NCI-H1436 treated with DMSO at 0.1 percent for 48 hours (cell line): ENCODE data around the gene SDS.
"Not testable (repeated sequence)": the region's sequence is repeated elsewhere in the genome, so short reads cannot be mapped to it uniquely, and the experiment has no call there.

Experiments used
- DNase-seq: peaks from one replicate; lab custom pipeline; 2025; lab: John Stamatoyannopoulos, UW

The SDS gene

DNA sequence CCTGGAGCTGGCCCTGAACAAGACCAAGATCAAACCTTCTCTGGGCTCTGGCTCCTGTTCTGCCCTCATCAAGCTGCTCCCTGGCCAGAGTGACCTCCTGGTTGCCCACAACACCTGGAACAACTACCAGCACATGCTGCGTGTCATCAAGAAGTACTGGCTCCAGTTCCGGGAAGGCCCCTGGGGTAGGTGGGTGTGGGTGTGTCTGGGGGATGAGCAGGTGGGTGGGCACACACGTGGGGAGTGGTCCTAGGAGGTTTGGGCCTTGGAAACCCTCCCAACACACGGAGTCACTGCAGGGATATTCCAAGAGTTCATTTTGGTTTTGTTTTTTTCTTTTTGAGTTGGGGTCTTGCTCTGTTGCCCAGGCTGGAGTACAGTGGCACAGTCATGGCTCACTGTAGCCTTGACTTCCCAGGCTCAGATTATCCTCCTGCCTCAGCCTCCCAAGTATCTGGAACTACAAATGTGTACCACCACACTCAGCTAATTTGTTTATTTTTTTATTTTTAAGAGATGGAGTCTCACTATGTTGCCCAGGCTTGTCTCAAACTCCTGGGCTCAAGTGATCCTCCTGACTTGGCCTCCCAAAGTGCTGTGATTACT is 28.8 kb downstream of the SDS start:
- DNase-seq = no peak

DNA sequence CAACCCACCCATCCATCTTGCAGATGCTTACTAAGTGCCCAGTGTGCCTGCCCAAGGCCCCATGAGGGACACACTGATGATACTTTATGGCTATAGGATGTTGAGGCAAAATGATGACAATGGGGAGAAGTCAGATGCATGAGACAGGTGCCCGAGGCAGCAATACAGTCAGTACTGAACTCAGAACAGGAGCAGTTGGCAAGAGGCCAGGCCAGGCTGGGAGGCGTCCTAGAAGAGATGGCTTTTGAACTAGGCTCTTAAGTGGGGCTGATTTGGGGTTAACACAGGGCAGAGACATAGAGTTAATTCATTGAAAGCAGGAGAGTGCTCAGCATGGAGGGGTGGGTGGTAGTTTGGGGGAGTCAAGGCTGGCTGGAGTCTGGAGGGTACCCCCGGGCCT is 29.7 kb downstream of the SDS start:
- no peak for DNase-seq

DNA sequence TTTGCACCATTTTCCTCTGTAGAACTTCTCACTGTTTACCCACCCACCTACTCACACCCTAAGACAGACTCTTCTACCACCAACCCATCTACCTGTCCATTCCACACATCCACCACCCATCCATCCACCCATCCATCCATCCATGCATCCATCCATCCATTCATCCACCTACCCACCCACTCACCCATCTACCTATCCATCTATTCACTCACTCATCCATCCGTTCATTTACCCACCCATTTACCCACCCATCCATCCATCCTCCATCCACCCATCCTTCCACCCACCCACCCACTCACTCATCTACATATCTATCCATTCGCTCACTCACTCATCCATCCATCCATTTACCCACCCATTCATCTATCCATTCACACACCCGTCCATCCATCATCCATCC is 30.2 kb downstream of the SDS start:
- DNase-seq = no peak

DNA sequence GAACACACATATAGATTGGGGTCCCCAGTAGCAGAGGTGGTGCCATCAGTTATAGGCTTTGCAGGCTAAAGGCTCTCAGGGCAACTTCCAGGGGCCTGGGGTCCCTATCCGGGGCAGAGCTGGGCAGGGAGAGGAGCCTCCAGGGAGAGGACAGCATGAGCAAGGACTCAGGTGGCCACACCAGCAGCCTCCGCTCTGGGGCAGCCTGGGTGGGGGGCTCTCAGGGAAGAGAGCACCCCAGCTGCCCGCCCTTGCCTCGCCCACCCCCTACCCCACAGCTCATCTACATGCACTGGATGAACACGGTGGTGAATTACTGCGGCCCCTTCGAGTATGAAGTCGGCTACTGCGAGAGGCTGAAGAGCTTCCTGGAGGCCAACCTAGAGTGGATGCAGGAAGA is 31.3 kb downstream of the SDS start:
- DNase-seq = no peak

DNA sequence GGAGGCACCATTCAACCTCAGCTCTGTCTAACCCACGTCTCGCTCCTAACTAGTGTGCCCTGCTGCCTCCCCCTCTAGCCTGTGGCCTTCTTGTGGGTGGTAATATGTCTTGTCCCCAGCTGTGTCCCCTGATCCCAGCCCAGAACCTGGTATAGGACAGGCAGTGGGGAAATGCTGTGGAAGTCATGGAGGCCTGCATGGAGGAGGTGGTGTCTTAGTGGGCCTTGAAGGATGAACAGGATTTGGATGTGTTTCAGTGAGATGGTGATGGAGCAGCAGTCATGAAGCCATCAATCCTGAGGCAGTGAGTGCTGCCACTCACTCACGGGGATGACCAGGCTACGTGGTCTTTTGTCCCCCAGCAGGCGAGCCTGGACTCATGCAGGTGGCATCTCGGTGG is 31.9 kb downstream of the SDS start:
- no peak for DNase-seq

DNA sequence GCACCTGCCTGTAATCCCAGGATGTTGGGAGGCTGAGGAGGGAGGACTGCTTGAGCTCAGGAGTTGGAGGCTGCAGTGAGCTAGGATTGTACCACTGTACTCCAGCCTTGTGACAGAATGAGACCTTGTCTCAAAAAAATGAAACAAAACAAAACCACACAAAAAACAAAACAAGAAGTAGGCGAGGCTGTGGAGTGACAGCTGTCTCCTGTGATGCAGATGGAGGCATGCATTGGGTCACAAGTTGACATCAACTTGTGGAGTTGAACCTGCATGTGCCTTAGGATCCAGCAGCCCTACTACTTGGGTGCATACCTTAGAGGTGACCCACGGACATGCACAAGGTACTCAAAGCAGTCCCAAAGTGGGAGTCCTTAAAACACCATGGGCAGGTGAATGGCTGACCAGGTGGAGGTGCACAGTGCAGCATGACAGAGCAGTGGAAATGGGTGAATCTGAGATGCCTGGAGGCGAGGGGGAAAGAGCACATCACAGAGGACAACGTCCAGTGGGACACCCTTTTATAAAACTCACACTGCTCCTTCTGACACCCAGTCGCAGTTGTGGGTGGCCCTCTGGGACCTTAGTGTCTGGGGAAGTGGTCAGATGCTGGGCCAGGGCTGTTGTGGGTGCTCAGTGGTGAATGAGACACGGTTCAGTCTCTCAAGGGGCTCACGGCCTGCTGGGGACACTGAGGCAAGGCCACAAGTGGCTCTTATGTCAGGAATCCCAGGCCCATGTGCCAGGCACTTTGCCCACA is 32.6 kb downstream of the SDS start:
- DNase-seq = no peak

DNA sequence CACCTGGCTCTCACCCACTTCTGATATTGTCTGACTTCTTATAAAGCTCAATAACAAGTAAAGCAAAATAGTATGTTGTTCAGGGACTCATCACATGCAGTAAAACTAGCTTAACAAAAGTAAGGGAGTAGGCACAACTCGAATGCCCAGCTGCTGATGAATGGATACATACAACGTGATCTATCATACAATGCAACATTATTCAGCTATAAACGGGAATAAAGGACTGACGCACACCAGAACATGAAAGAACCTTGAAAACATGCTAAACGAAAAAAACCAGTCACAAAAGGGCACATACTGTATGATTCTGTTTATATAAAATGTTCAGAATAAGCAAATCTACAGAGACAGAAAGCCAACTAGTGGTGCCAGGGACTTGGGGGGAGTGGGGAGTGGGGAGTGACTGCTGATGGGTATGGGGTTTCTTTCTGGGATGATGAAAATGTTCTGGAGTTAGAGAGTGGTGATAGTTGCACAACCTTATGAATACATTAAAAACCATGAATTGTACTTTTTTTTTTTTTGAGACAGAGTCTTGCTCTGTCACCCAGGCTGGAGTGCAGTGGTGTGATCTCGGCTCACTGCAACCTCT is 34.2 kb downstream of the SDS start:
- no peak for DNase-seq

DNA sequence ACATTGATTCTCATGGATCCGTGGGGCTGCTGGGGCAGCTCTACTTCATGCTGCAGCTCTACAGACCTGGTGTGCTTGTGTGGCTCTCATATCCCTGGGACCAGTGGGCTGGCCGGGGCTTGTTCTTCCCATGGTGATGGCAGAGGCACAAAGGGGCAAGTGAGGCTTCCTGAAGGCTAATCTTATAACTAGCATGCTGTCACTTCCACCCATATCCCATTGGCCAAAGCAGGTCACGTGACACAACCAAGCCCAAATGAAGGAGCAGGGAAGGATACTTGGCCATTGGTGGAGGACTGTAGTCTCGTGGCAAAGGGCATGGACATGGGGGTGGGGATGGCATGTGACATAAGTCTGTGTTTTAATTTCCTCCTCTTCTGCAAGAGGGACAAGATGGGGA is 35.4 kb downstream of the SDS start:
- no peak for DNase-seq

DNA sequence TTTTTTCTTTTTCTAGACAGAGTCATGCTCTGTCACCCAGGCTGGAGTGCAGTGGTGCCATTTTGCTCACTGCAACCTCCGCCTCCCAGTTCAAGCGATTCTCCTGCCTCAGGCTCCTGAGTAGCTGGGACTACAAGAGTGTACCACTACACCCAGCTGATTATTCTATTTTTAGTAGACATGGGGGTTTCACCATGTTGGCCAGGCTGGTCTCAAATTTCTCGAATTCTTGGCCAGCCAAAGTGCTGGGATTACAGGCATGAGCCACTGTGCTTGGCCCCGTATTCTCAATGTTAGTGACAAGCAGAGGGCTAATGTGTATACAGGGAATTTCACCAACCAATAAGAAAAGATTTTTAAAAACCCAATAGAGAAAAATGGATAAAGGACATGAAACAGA is 36.9 kb downstream of the SDS start:
- DNase-seq = no peak

DNA sequence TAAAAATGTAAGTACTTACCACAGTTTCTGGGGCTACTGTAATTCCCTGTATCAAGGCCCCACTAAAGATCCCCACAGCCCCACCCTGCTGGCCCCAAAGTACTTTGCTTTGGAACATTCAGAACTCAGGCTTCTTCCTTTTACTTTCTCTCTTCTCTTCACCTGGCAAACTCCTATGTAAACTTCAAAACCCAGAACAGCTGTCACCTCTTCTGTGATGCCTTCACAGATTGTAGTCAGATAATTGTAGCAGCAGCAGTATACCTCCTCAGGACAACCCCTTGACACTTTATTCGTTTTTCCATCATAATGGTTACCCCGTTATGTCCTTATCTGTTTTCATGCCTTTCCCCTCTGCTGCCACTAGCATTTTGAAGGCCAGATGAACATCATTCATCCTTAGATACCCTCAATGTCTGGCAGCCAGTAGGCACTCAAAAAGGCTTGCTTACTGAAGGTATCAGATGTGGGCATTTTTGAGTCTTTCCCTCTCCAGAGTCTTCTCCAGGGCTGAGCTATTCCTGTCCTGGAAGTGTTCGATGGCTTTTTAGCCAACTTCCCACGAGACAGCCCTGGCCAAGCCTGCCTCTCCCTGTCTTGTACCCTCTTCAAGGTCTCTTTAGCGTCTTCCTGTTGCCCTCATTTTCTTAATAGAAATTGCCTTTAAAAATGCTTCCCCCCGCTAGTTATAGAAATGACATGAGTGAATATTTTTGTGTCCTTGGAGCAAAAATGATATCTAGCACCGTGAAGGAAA is 37.9 kb downstream of the SDS start:
- no peak for DNase-seq

DNA sequence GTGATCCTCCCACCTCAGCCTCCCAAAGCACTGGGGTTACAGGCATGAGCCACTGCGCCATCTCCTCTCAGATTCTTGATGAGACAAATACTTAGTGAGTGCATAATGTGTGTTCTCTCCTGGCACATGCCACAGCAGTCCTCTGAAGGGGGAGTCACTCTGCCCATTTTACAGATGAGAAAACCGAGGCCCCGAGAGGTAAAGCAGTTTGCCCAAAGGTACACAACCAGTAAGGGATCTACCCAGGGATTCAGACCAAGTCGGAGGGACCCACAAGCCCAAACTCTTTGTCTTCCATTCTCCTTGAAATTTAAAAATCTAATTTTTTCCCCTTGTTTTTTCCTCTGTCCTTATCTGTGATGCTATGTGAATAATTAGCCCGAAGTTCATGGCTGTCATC is 39.0 kb downstream of the SDS start:
- no peak for DNase-seq

DNA sequence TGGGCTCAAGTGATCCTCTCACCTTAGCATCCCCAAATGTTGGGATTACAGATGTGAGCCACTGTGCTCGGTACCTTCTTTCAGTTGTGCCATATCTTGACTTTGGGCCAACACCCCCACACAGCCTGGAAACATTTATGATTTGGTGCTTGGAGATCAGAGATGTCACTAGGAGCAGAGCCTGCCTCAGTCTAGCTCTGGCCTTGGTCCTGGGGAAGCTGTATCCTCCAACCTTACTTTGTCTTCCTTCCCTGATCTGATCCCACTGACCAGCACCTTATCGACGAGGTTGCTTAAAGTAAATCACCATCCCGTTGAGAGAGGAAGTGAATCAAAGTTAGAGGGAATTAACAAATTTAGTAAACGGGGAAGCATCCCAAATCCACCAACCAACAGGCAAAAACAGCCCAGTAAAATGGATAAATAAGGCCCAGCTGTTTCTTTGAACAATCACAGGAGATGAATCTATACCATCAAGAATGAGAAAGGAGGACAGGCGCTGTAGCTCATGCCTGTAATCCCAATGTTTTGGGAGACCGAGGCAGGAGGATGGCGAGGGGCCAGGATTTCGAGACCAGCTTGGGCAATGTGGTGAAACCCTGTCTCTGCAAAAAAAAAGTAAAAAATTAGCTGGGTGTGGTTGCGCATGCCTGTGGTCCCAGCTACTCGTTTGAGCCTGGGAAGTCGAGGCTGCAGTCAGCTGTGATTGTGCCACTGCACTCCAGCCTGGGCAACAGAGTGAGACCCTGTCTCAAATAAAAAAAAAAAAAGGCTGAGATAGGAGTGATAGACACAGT is 41.9 kb downstream of the SDS start:
- DNase-seq = no peak

DNA sequence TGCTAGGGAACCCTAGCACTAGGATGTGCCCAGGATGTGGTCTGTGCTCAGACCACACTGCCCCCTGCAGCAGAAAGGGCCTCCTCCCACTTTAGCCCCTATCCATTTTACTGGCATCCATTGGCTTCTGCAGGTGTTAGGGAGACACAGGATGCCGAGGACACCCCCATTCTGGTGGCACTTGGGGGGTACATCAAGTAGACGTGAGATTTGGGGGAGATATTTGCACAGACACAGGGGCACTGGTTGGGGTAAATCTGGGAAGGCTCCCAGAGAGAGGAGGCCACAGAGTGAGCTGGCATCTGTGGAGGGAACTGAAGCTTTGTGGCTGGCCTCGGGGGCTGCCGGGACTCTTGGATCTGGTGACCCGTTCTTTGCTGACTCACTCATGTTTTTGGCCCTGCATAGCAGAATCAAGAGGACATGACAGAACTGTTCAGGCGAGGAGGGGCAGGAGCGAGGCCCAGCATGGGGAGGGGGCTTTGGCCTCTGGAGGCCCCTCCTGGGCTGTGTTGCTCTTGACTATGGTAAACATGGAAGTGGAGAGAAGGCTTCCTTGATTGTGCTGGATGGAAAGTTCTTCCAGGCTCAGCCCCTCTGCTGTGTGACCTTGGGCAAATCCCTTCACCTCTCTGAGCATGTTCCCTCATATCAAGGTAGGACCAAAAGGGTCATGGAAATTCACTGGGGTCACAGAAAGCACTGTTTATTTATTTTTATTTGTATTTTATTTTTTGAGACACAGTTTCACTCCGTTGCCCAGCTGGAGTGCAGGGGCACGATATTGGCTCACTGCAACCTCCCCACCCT is 43.5 kb downstream of the SDS start:
- no peak for DNase-seq

DNA sequence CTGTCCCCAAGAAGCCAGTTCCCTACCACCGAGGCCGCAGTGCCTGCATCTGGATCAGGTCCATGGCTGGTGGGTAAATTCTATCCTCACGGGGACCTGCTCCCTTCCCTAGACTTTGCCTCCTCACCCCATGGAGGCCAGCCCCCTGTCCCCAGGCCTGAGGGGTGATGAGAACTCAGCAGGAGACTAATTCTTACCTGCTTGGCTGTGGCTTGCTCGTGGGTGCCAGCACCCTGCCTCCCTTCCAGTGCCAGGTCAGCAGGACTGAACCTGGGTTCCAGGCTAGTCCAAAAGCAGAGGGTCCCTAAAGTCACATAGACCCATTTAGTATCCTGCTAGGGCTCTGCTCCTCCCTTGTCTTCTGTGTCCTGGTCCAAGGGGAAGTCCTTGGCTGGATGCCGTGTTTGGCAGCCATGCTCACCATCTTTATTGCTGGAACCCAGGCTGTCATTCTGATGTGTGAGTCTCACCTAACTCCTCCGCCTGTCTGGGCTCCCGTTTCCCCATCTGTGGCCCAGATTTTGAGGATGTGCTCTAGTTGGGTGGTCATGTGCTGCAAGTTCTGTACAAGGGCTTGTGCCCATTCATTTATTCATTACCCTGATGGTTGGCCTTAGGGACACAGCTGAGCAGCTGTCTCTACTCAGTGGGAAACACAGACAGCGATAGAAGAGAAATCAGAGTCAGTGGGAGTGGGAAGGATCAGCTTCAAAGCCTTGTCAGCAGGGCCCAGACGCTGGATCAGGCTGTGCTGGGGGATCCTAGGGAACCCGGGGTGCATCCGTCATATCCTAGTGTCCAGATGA is 44.4 kb downstream of the SDS start:
- DNase-seq = no peak

DNA sequence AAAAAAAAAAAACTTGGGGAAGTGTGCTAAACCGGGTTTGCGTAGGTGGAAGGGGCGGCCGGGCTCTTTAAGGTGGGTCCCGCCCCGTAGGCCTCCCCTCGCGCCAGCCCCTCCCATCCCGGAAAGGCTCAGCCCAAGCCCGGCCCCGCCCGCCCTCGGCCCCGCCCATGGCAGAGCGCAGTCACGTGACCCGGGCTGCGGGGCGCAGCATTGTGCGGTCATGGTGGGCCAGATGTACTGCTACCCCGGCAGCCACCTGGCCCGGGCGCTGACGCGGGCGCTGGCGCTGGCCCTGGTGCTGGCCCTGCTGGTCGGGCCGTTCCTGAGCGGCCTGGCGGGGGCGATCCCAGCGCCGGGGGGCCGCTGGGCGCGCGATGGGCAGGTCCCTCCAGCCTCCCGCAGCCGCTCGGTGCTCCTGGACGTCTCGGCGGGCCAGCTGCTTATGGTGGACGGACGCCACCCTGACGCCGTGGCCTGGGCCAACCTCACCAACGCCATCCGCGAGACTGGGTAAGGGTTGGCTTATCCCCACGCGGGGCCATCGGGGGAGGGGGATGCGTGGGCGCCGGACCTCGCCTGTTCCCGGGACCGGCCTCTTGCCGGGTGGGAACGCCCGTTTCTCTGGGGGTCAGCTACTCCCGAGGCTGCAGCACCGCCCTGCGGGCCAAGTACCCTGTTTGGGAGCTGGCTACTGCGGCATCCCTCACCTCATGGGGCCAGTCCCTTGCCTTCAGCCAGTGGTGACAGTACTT is 45.1 kb downstream of the SDS start, which contains the start of gene PLBD2:
TSS of gene PLBD2 (plus strand) at position 207 of the 752 bp plus-strand sequence. CDS start at position 221, 14 bp downstream.
- peak; percentile 22 for DNase-seq

DNA sequence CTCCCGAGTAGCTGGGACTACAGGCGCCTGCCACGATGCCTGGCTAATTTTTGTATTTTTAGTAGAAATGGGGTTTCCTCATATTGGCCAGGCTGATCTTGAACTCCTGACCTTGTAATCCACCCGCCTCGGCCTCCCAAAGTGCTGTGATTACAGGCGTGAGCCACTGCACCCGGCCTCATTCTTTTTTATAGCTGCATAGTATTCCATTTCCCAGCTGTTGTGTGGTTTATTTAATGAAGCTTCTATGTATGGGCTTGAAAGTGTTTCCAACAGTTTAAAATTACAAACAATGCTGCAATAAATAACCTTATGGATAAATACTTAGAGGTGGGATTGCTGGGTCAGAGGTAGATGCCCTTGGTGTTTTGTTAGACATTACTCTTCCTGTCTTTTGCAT is 49.5 kb downstream of the SDS start:
- not testable (repeated sequence) for DNase-seq

DNA sequence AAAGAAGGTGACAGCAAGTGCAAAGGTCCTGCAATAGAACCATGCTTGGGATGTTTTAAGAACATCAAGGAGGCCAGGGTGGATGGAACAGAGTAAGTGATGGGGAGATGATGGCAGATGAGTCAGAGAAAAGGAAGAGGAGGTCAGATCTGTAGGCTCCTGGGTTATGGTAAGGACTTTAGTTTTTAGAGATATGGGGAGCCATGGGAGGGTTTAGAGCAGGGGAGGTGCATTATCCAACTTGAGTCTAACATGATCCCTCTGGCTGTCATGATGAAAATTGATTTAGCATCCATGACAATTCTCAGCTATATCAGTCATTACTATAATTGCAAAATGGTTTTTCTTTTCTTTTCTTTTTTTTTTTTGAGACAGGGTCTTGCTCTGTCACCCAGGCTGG is 52.6 kb downstream of the SDS start:
- DNase-seq = no peak

DNA sequence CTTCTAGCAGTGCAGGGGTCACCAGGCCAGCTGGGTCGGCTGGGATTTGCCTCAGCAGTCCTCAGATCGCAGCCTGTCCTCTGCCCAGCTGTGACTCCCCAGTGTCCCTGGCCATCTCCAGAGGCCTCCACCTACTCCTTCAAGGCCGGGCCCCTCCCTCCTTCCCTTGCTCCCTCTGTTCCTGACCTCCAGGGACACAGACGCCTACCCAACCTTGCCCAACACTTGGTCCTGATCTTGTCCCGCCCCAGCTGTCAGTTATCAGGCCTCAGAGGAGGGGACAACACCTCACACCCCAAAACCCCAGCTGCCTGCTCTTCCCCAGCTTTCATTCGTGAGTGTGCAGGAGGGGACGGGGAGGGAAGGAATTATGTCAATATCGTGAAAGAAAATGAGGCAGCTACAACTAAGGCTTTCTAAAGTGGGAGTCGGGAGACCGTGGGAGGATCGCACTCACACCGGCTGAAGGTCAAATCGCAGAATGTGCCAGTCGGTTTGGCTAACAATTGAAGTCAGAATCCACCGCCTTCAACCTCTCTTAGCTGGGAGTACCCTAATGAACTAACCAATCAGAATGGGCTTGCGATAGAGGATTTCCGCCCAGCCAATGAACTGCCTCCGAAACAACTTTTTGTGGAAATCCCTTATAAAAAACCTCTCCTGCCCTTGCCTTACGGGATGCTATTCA is 54.7 kb downstream of the SDS start:
- no peak for DNase-seq

DNA sequence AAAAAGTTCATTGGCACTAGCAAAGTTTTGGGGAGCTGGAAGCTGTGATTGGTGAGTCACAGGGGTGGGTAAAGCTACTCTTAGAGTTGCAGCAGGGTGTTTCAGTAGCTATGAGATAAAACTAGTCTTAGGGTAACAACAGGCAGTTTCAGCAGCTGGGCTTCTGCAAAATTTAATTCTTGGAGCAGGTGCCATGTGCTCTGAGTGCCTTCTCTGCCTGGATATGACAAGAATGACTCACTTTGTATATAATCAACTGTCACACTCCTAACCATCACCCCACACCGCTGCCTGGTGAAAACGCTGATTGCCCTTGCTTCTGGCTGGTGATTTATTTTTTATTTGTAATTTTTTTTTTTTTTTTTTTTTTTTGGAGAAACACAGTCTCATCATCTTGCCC is 55.8 kb downstream of the SDS start:
- DNase-seq = no peak
